ENCODE measurements around the gene KCNQ2.

- TF ChIP-seq CTCF (IDR thresholded peaks at IDR 0.05; ENCODE audit: insufficient read depth, low read length, poor library complexity, severe bottlenecking), result no peak
- no peak for TF ChIP-seq EZH2phosphoT487 (conservative IDR thresholded peaks at IDR 0.05; ENCODE audit: low read length)
These were observed 26.5 kb upstream of the KCNQ2 start, which contains the start of gene EEF1A2 for GRCh38 chr20:63498960-63499337.

Measured in SU-DHL-6 (cell line).